GM19025 (cell line): ENCODE results near the gene RARRES1.

Source experiments
- ATAC-seq: cut with Tn5 transposase; IDR thresholded peaks from one replicate; pipeline ENCODE4 v1.9.1; 2021; ENCODE audit warnings: mild to moderate bottlenecking, low read depth, moderate library complexity; ENCODE audit not compliant: unreplicated experiment

RARRES1 gene

GRCh38 chr3:158766364-158766763 is 34.1 kb upstream of the RARRES1 start:
- no peak for ATAC-seq

GRCh38 chr3:158765518-158766205 is 33.4 kb upstream of the RARRES1 start:
- ATAC-seq, result no peak

DNA sequence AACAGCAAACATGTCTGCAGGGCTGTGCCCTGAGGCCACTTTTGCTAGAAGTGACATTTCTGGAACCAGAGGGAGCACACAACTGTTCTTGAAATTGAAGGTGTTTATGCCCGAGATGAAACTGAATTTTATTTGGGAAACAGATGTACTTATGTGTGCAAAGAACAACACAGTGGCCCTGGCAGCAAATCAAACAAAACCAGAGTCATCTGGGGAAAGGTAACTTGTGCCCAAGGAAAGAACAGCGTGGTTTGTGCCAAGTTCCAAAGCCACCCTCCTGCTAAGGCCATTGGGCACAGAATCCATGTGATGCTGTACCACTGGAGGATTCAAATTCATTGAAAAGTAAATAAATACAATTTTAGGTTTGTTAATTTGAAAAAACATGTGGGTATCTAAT is 31.2 kb upstream of the RARRES1 start:
- ATAC-seq, result no peak

DNA sequence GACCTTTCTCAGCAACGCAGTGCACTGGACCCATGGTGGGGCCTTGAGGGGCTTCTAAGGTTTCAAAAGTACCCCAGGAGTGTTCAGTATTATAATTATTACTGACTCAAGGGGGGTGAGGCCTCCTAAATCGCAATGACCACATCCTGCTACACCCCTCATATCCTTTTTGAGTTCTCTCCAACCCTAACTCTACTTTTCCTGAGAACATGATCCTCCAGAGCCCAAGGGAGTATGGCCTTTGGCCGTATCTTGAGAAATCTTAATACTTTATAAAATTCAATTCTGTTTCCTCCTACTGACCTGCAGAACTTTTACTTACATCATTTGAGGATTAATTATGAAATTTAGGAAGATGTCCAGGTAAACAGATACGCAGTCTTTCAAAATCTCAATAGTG is 30.4 kb upstream of the RARRES1 start:
- ATAC-seq, result no peak

DNA sequence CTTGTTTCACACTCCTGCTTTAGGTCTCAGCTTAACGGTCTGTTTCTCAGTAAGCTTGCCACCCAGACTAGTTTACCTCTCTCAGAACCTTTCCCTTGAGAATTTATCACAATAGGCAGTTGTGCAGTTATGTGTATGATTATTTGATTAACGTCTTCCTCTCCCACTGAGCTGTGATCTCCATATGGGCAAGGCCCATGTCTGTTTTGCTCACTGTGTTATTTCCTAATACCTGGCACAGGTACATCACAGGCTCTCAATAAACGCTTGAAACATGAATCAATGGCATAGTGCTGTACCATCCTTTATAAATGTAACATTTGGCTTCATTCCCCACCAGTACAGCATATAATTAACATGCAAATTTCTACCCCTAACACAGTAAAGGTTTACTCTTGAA is 29.1 kb upstream of the RARRES1 start:
- ATAC-seq, result no peak

GRCh38 chr3:158755421-158755820 is 23.2 kb upstream of the RARRES1 start:
- no peak for ATAC-seq

DNA sequence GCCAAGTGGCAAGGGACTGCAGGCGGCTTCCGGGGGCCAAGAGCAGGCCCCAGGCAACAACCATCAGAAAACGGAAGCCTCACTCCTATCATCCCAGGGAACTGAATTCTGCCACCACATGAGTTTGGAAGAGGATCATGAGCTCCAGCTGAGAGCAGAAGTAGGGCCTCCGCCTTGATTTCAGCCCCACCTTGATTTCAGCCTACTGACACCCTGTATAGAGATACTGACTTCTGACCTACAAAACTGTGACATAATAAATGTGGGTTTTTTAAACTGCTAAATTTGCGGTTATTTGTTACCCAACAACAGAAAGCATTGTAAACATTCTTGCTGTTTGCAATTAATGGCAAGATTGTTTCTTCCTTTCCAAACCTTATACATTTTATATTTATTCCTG is 21.6 kb upstream of the RARRES1 start:
- ATAC-seq, result no peak

GRCh38 chr3:158751316-158751715 is 19.1 kb upstream of the RARRES1 start:
- no peak for ATAC-seq

- no peak for ATAC-seq
Measured at GRCh38 chr3:158750016-158750415, 17.8 kb upstream of the RARRES1 start.

GRCh38 chr3:158749526-158749925 is 17.3 kb upstream of the RARRES1 start:
- no peak for ATAC-seq

GRCh38 chr3:158748237-158748828 is 16.1 kb upstream of the RARRES1 start:
- ATAC-seq, result no peak

GRCh38 chr3:158747417-158747816 is 15.2 kb upstream of the RARRES1 start:
- ATAC-seq, result no peak

DNA sequence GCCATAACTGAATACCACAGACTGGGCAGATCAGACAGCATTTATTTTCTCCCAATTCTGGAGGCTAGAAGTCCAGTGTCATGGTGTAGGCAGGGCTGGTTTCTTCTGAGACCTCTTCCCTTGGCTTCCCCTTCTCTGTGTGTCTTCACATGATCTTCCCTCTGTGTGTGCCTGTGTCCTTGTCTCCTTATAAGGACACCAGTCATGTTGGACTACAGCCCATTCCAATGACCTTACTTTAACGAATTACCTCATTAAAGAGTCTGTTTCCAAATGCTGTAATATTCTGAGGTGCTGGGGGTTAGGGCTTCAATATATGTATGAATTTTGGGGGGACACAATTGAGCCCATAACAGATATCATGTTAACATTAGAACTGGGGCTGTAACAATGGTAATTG is 13.3 kb upstream of the RARRES1 start:
- ATAC-seq, result no peak

- no peak for ATAC-seq
Measured at GRCh38 chr3:158744567-158745288, 12.5 kb upstream of the RARRES1 start.

DNA sequence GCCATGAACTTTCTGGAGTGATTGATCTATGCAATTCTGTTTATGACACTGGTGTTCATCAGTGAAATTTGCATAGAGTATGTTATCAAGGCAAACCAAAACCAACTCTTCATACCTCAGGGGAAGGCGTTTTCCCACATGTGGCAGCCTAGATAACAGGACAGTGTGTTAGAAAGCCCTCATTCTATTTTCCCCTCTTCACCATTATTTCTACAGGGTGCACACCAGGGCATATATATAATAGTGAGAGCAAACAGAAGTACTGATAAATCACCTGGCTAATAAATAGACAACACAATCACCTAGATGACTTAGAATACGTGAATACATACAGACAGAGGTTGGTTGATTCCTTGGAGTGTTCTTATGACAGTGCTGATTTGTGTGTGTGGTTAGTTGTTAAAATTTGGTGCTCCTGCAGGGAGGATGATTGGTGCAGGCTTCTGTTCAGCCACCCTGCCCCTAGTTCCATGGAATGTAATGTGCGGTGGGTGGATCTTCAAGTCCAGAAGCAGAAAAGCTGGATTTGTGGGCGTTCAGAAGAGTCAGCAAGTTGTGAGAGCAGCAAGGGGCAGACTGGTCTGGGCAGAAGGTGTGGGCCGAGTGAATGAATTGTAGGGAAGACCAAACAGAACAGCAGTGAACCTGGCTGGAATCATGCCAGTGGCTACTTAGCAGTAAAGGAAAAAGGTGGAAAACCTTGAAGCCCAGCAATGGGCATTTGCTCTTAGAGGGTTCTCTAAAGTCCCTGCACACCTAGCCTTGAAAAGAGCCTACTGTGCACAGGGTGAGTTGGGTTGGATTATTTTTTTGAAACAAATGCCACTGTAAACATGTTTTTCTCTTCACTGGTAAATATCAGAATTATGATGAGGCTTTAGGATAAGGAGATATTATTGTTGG is 11.7 kb upstream of the RARRES1 start:
- no peak for ATAC-seq

- ATAC-seq, result no peak
Measured at GRCh38 chr3:158742871-158743663, 10.8 kb upstream of the RARRES1 start.

- no peak for ATAC-seq
Measured at GRCh38 chr3:158739661-158740060, 7.4 kb upstream of the RARRES1 start.

- no peak for ATAC-seq
Measured at GRCh38 chr3:158739078-158739477, 6.8 kb upstream of the RARRES1 start.

DNA sequence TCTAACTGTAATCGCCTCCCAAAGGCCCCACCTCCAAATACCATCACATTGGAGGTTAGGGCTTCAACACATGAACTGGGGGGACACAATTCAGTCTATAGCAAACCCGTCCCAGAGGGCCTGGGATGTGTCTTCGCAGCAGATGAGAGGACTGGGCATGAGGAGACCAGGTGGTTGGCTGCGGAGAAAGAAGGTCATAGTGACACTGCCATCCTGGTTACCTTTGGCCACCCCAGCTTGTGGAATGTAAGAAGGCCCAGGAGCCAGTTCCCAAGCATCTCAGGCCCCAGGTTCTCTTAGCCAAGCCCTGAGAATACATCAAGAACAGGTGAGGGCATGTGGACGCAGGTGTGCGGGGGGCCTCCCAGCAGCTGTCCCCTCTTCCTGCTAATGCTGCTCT is 6.4 kb upstream of the RARRES1 start:
- no peak for ATAC-seq

DNA sequence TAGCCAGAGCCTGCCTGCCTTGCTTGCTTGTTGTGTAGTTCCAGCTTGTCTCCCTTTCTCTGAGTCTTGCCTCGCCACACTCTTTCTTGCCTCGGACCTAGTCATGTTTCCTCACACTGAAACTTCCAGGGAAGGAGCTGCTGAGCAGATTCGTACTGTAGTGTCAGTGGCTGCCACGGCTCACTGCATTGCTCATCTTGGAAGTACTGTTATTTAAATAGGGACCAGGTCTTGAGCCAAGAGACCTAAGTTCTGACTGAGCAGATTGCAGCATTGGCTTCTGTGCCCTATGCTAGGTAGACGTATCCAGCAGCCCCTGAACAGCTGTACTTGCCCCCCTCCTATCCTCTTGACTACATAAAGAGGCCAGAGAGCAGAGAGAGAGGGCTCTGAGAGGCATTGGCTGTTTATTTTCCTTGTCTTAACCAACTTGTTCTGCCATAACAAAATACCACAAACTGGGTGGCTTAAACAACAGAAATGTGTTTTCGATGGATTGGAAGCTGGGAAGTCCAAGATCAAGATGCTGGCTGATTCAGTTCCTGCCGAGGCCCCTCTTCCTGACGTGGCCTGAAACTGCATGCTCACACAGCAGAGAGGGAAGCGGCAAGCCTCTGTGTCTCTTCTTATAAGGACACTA is 5.8 kb upstream of the RARRES1 start:
- ATAC-seq, result no peak
